GM10266 (cell line): Measurements from ENCODE around the gene COX19.

ENCODE experiments used
- DNase-seq: peaks from one replicate; pipeline ENCODE4 v3.0.0; 2012; ENCODE audit errors: extremely low spot score
- CTCF ChIP-seq: IDR thresholded peaks from 2 replicates; pipeline ENCODE4 v1.5.1; 2012; ENCODE audit warnings: mild to moderate bottlenecking, low read depth; ENCODE audit not compliant: control insufficient read depth, insufficient read depth; ENCODE audit errors: missing control alignments

Gene COX19

GRCh38 chr7:983616-984071 lies 8.3 kb upstream of the COX19 start:
- DNase-seq, result no peak
- no peak for TF ChIP-seq CTCF

GRCh38 chr7:983004-983615 lies 7.8 kb upstream of the COX19 start, which contains the start of gene CYP2W1:
TSS of gene CYP2W1 (plus strand) at chr7:983181. CDS start at chr7:983212, 31 bp downstream.
- TF ChIP-seq CTCF, result no peak
- DNase-seq, result no peak

- no peak for DNase-seq
- TF ChIP-seq CTCF, result no peak
These were observed 7.2 kb upstream of the COX19 start for GRCh38 chr7:982511-983003.

- TF ChIP-seq CTCF, result no peak
- DNase-seq, result no peak
These were observed 6.6 kb upstream of the COX19 start for GRCh38 chr7:981793-982510.

GRCh38 chr7:979886-980571 lies 4.7 kb upstream of the COX19 start:
- DNase-seq, result no peak
- no peak for TF ChIP-seq CTCF

GRCh38 chr7:979151-979550 lies 3.8 kb upstream of the COX19 start:
- no peak for DNase-seq

More at GRCh38 chr7:979151-979550, 3.8 kb upstream of the COX19 start:
- TF ChIP-seq CTCF, result no peak
